Endothelial cell of umbilical vein (primary cell): ENCODE results near the gene KDM4C. TPM values are rescaled to one million over a fixed set of nuclear protein-coding genes. Genes with fewer than 3 reads are reported as not detected.

Source experiments
- BruUV-seq: library from RNA; stranded (reverse); fragments of 400-500 nt; replicated peaks from 2 replicates; lab custom pipeline; 2021; lab: Mats Ljungman, UMichigan
- CTCF ChIA-PET: fragments of 300-600, 350-600 bp; sonication (Branson Sonifier 250); formaldehyde crosslinking; loops from one replicate; lab custom pipeline; 2021; ENCODE audit warnings: antibody characterized with exemption, inconsistent platforms; lab: Charles Lee
- POLR2A ChIA-PET: fragments of 300-600, 350-600 bp; sonication (Branson Sonifier 250); formaldehyde crosslinking; loops from one replicate; lab custom pipeline; 2021; ENCODE audit warnings: antibody characterized with exemption, inconsistent platforms; lab: Charles Lee
- DNase-seq: peaks from one replicate; pipeline ENCODE4 v3.0.0-alpha.2; 2011; ENCODE audit warnings: low read depth, low spot score
- FAIRE-seq: peaks from 2 replicates; lab custom pipeline; 2011; peaks lifted over from hg19 to GRCh38; lab: Jason Lieb, UNC
- H2AFZ ChIP-seq: 2 replicates; pipeline ENCODE4 v1.6.0; 2012; ENCODE audit warnings: low read depth, low read length, control low read depth, inconsistent platforms
- H3K27ac ChIP-seq: 2 replicates; pipeline ENCODE4 v1.5.1; 2011; ENCODE audit warnings: low read depth, mild to moderate bottlenecking, control low read depth, low read length, moderate library complexity; ENCODE audit not compliant: insufficient read depth
- H3K27me3 ChIP-seq, 2 experiments: 2 replicates each; pipeline versions ENCODE4 v1.6.0 to v1.6.1; 2011; ENCODE audit warnings: low read length in 2 of 2, mixed read lengths in 1 of 2; ENCODE audit not compliant: control insufficient read depth in 2 of 2, insufficient read depth in 2 of 2
- H3K36me3 ChIP-seq, 2 experiments: 2 replicates in 1 of 2; 3 replicates in 1 of 2; pipeline ENCODE4 v1.5.1; 2011; ENCODE audit warnings: low read length in 2 of 2, mild to moderate bottlenecking in 1 of 2, moderate library complexity in 1 of 2; ENCODE audit not compliant: control insufficient read depth in 2 of 2, insufficient read depth in 2 of 2; ENCODE audit errors: extremely low read depth in 1 of 2
- H3K4me1 ChIP-seq: 3 replicates; pipeline ENCODE4 v1.5.1; 2011; ENCODE audit warnings: mild to moderate bottlenecking, low read length; ENCODE audit not compliant: control insufficient read depth, insufficient read depth; ENCODE audit errors: extremely low read depth
- H3K4me2 ChIP-seq: 2 replicates; pipeline ENCODE4 v1.6.1; 2011; ENCODE audit warnings: low read length, control low read depth, mixed read lengths; ENCODE audit not compliant: insufficient read depth
- H3K4me3 ChIP-seq, 3 experiments: fragments of 200-600 bp in 1 of 3; sonication (generic), shearing (Covaris generic) in 1 of 3; replicated peaks in 1 of 3; 2 replicates each; pipeline ENCODE4 v1.5.1; 2011 to 2016; ENCODE audit warnings: control low read depth in 3 of 3, low read length in 3 of 3, mild to moderate bottlenecking in 2 of 3, inconsistent platforms in 1 of 3, low read depth in 1 of 3, moderate library complexity in 1 of 3; ENCODE audit not compliant: insufficient read depth in 1 of 3
- H3K79me2 ChIP-seq: 2 replicates; pipeline ENCODE4 v1.6.0; 2012; ENCODE audit warnings: low read length, inconsistent platforms; ENCODE audit not compliant: control insufficient read depth, insufficient read depth
- H3K9ac ChIP-seq: replicated peaks from 2 replicates; pipeline ENCODE3; 2011; ENCODE audit warnings: low read length, control low read depth; ENCODE audit not compliant: insufficient read depth; ENCODE audit errors: extremely low read depth
- H3K9me1 ChIP-seq: replicated peaks from 3 replicates; pipeline ENCODE4 v1.6.0; 2011; ENCODE audit warnings: mild to moderate bottlenecking, low read length; ENCODE audit not compliant: control insufficient read depth, insufficient read depth; ENCODE audit errors: extremely low read depth
- H3K9me3 ChIP-seq: replicated peaks from 2 replicates; pipeline ENCODE4 v1.5.1; 2012; ENCODE audit warnings: low read length, inconsistent platforms; ENCODE audit not compliant: control insufficient read depth, insufficient read depth
- H4K20me1 ChIP-seq: replicated peaks from 2 replicates; pipeline ENCODE3; 2011; ENCODE audit warnings: mild to moderate bottlenecking, low read length; ENCODE audit not compliant: control insufficient read depth, insufficient read depth; ENCODE audit errors: extremely low read depth
- CTCF ChIP-seq, 2 donors: IDR thresholded peaks; 1 replicate in 1 of 2; 2 replicates in 1 of 2; pipeline ENCODE4 v1.5.1; 2011; ENCODE audit warnings: low read length in 2 of 2, mild to moderate bottlenecking in 2 of 2, moderate library complexity in 2 of 2, control low read depth in 1 of 2, inconsistent platforms in 1 of 2, low read depth in 1 of 2; ENCODE audit not compliant: insufficient read depth in 1 of 2; ENCODE audit errors: extremely low read depth in 1 of 2
- EZH2 ChIP-seq: IDR thresholded peaks from 2 replicates; pipeline ENCODE4 v1.6.1; 2012; ENCODE audit warnings: borderline replicate concordance, low read depth, mild to moderate bottlenecking, moderate library complexity, low read length, inconsistent platforms; ENCODE audit not compliant: severe bottlenecking
- FOS ChIP-seq: IDR thresholded peaks from 2 replicates; pipeline ENCODE4 v1.6.1; 2011; ENCODE audit warnings: mild to moderate bottlenecking, low read length, moderate library complexity, borderline replicate concordance; ENCODE audit not compliant: insufficient read depth
- GATA2 ChIP-seq: IDR thresholded peaks from 2 replicates; pipeline ENCODE4 v1.7.0; 2011; ENCODE audit warnings: low read depth, mild to moderate bottlenecking, moderate library complexity, mixed read lengths, low read length; ENCODE audit not compliant: insufficient read length, insufficient read depth
- JUN ChIP-seq: IDR thresholded peaks from 2 replicates; pipeline ENCODE4 v1.6.1; 2011; ENCODE audit warnings: borderline replicate concordance, low read depth; ENCODE audit not compliant: insufficient read length, insufficient read depth
- MYC ChIP-seq: IDR thresholded peaks from one replicate; pipeline ENCODE4 v1.6.1; 2011; ENCODE audit warnings: mild to moderate bottlenecking, low read depth, low read length
- POLR2A ChIP-seq: IDR thresholded peaks from 2 replicates; pipeline ENCODE4 v1.6.1; 2012; ENCODE audit warnings: low read depth, mild to moderate bottlenecking, control low read depth, low read length
- POLR2AphosphoS5 ChIP-seq: IDR thresholded peaks from 2 replicates; pipeline ENCODE4 v1.6.1; 2012; ENCODE audit warnings: low read depth, mild to moderate bottlenecking, control low read depth, low read length, moderate library complexity; ENCODE audit not compliant: insufficient read depth
- dilution Hi-C: fragments of 300-500 bp; cut with MboI; formaldehyde crosslinking; loops from one replicate; pipeline ENCODE4 v1.15.0; 2019; ENCODE audit warnings: low sequenced_read_pairs; ENCODE audit not compliant: extremely low pct_ligation_motif_present
- intact Hi-C: fragments of 100-400 bp; cut with micrococcal nuclease; formaldehyde crosslinking; loops from one replicate; pipeline ENCODE4 v1.10.0; 2022
- polyA plus RNA-seq, 4 experiments: library from polyadenylated mRNA; depleted of rRNA in 3 of 4; stranded (reverse) in 3 of 4; unstranded in 1 of 4; fragments of >200 nt; gene quantifications; 2 replicates each; pipeline versions ENCODE4 v1.2.1 to v1.2.3, GENCODE V29; 2011 to 2012; ENCODE audit warnings: missing spikeins in 1 of 4
- total RNA-seq: library from RNA; stranded (reverse); gene quantifications from 2 replicates; pipeline ENCODE4 v1.2.3, GENCODE V29; 2021
- TF ChIP-seq, protein P1 (sequence below): IDR thresholded peaks from 2 replicates; pipeline ENCODE4 v1.6.1; 2011; ENCODE audit not compliant: insufficient read depth, insufficient read length

Gene KDM4C
- total and polyA plus RNA-seq, 2 donors (not counting 3 experiments of a cell fraction or from before 2014, with no cell fraction given), result 5.4 to 15.0 TPM

DNA sequence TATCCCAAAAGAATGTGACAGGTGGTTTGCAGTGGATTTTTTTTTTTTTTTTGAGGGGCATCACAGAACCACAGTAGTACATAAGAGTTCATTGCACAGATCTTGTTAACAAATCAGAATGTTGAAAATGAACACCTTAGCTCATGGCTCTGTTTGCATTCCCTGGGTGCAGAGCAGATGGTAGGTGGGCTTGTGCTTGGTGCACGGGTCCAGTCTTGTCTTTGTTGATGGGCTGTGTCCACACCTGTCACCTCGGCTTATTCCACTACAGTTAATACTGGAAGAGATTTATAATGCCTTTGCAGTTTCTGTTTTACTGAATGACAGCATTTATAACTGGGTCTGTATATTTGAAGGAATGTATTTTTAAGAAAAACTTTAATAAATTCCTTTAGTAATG lies 146.6 kb downstream of the KDM4C start:
- no peaks in the 10 kb centered on the region for H3K36me3 ChIP-seq
- intact Hi-C loops, result loop anchor here (5.0 kb wide), 1 partner anchor 147 kb away; the partner anchor contains the start of gene KDM4C
- H4K20me1 ChIP-seq, result no peaks in the 10 kb centered on the region
- H3K4me1 ChIP-seq, result peaks cover 8% of the 10 kb centered on the region
- TF ChIP-seq GATA2 (no peak), CTCF (IDR thresholded peaks at IDR 0.05; ENCODE audit: extremely low read depth in 1 of 2, insufficient read depth in 1 of 2, low read depth in 1 of 2, low read length in 2 of 2) (no peak), JUN (no peak), EZH2 (no peak), POLR2AphosphoS5 (no peak), MYC (no peak), POLR2A (no peak), FOS (no peak)
- TF ChIP-seq, protein P1, sequence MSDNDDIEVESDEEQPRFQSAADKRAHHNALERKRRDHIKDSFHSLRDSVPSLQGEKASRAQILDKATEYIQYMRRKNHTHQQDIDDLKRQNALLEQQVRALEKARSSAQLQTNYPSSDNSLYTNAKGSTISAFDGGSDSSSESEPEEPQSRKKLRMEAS, result no peak
- POLR2A ChIA-PET, result no interaction called here
- DNase-seq (no peak), FAIRE-seq (no peak)
- no peak overlapping the region for H2AFZ ChIP-seq
- H3K9me1 ChIP-seq, result no peaks in the 10 kb centered on the region
- H3K4me3 ChIP-seq, result no peak overlapping the region
- no peaks in the 10 kb centered on the region for H3K79me2 ChIP-seq
- no TSS peak for BruUV-seq
- dilution Hi-C loops, result no loop called here
- H3K9ac ChIP-seq, result no peak overlapping the region
- CTCF ChIA-PET, result no interaction called here
- H3K9me3 ChIP-seq, result no peaks in the 10 kb centered on the region
- H3K27me3 ChIP-seq, result no peaks in the 10 kb centered on the region
- no peak overlapping the region for H3K27ac ChIP-seq
- H3K4me2 ChIP-seq, result no peak overlapping the region
